Left ventricle myocardium inferior (tissue), 1 donor: ENCODE data around the gene PPP1R14D. TPM values are rescaled to one million over a fixed set of nuclear protein-coding genes. Genes with fewer than 3 reads are reported as not detected.

ENCODE experiments used
- DNase-seq: peaks from one replicate; pipeline ENCODE4 v3.0.0-alpha.2; 2020
- H3K27ac ChIP-seq: fragments of 200-600 bp; replicated peaks from 2 replicates; pipeline ENCODE4 v1.8.0; 2021
- H3K27me3 ChIP-seq: fragments of 200-600 bp; 2 replicates; pipeline ENCODE4 v1.8.0; 2021; ENCODE audit warnings: low read depth
- H3K36me3 ChIP-seq: fragments of 200-600 bp; 2 replicates; pipeline ENCODE4 v1.8.0; 2021
- H3K4me1 ChIP-seq: fragments of 200-600 bp; 2 replicates; pipeline ENCODE4 v1.8.0; 2021
- H3K4me3 ChIP-seq: fragments of 200-600 bp; 2 replicates; pipeline ENCODE4 v1.8.0; 2021; ENCODE audit warnings: mild to moderate bottlenecking, moderate library complexity
- H3K9me3 ChIP-seq: fragments of 200-600 bp; replicated peaks from 2 replicates; pipeline ENCODE4 v1.8.0; 2021
- intact Hi-C: fragments of 100-400 bp; cut with micrococcal nuclease; formaldehyde crosslinking; loops from one replicate; pipeline ENCODE4 v1.11.0; 2022
- total RNA-seq: library from RNA; stranded (reverse); fragmentation: NEBNext Ultra II Directional; extraction: Animal tissue kit (Norgen Biotek cat#: 25700); gene quantifications from one replicate; pipeline ENCODE4 v1.2.1, GENCODE V29; 2021
- TF ChIP-seq, protein P1 (sequence below): fragments of 200-600 bp; IDR thresholded peaks from 2 replicates; pipeline ENCODE4 v1.8.0; 2021; ENCODE audit warnings: antibody characterized with exemption, mild to moderate bottlenecking, borderline replicate concordance
- donor health status: DM: no; HTN: yes; CAD: no; lungs with severe emphysema.

The PPP1R14D gene
- total RNA-seq, 1 donor from 2014 or later: not detected

- intact Hi-C loops: loop anchor here (10.0 kb wide), 1 partner anchor 113 kb away; no protein-coding TSS in a partner anchor
- TF ChIP-seq, protein P1, sequence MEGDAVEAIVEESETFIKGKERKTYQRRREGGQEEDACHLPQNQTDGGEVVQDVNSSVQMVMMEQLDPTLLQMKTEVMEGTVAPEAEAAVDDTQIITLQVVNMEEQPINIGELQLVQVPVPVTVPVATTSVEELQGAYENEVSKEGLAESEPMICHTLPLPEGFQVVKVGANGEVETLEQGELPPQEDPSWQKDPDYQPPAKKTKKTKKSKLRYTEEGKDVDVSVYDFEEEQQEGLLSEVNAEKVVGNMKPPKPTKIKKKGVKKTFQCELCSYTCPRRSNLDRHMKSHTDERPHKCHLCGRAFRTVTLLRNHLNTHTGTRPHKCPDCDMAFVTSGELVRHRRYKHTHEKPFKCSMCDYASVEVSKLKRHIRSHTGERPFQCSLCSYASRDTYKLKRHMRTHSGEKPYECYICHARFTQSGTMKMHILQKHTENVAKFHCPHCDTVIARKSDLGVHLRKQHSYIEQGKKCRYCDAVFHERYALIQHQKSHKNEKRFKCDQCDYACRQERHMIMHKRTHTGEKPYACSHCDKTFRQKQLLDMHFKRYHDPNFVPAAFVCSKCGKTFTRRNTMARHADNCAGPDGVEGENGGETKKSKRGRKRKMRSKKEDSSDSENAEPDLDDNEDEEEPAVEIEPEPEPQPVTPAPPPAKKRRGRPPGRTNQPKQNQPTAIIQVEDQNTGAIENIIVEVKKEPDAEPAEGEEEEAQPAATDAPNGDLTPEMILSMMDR: no peak
- H3K9me3 ChIP-seq: no peaks in the 10 kb centered on the region
- DNase-seq: no peak
- no peak overlapping the region for H3K4me3 ChIP-seq
- no peaks in the 10 kb centered on the region for H3K27me3 ChIP-seq
- peaks cover 24% of the 10 kb centered on the region for H3K36me3 ChIP-seq
- H3K4me1 ChIP-seq: peaks cover 21% of the 10 kb centered on the region
- H3K27ac ChIP-seq: no peak overlapping the region
Measured at GRCh38 chr15:40787991-40788390, 40.5 kb downstream of the PPP1R14D start.

DNA sequence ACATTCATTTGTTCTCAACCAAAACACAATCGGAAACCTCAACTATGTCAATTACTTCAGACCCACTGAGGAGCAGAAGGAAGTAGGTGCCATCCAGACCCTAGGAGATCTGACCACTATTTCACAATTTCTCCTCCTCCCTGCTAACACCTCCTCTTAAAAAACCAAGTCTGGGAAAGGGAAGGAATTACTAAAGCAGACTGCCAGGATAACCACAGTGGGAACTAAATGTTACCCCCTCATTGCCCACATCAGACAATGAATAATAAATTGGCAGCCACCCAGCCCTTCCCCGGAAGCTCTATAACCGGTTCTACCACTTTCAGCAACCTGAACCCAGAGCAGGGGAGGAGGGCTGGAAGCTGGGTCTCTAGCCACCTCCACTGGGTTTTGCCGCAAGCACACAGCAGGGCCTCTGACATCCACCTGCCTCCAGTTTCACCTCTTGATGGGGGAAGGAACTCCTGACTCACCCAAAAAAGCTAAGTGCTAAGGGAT, 41.1 kb downstream of the PPP1R14D start:
- Histone ChIP-seq H3K4me3 (no peak overlapping the region), H3K9me3 (no peaks in the 10 kb centered on the region), H3K4me1 (peaks cover 21% of the 10 kb centered on the region), H3K36me3 (peaks cover 22% of the 10 kb centered on the region), H3K27ac (no peak overlapping the region), H3K27me3 (no peaks in the 10 kb centered on the region)
- no peak for DNase-seq
- intact Hi-C loops: loop anchor here (10.0 kb wide), 1 partner anchor 113 kb away; no protein-coding TSS in a partner anchor
- TF ChIP-seq, protein P1: no peak

GRCh38 chr15:40785814-40786213, 42.7 kb downstream of the PPP1R14D start:
- H3K4me1 ChIP-seq: peaks cover 21% of the 10 kb centered on the region
- no peak overlapping the region for H3K27ac ChIP-seq
- no peak for DNase-seq
- peaks cover 7% of the 10 kb centered on the region for H3K36me3 ChIP-seq
- intact Hi-C loops: loop anchor here (10.0 kb wide), 1 partner anchor 111 kb away; no protein-coding TSS in a partner anchor
- H3K27me3 ChIP-seq: no peaks in the 10 kb centered on the region
- no peaks in the 10 kb centered on the region for H3K9me3 ChIP-seq
- no peak overlapping the region for H3K4me3 ChIP-seq
- TF ChIP-seq, protein P1: no peak

DNA sequence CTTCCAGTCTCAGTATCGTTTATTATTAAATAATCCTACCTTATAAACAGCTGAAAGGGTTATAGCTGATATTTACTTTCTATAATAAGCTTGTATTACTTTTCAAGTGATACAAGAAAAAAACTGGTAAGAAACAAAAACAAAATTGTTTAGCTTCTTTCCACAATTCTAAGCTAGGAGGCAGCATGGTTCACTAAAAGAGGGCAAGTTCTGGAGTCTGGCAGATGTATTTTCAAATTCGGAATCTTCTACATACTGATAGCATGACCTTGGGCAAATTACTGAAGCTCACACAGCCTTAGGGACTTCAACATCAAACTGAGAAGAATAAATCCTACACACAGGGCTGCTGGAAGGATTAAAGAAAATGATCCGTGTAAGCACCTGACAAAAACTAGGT, 43.3 kb downstream of the PPP1R14D start:
- H3K27ac ChIP-seq: no peak overlapping the region
- H3K4me1 ChIP-seq: peaks cover 14% of the 10 kb centered on the region
- no peaks in the 10 kb centered on the region for H3K27me3 ChIP-seq
- intact Hi-C loops: loop anchor here (10.0 kb wide), 1 partner anchor 110 kb away; no protein-coding TSS in a partner anchor
- H3K36me3 ChIP-seq: peaks cover under 1% of the 10 kb centered on the region
- no peaks in the 10 kb centered on the region for H3K9me3 ChIP-seq
- TF ChIP-seq, protein P1: no peak
- no peak for DNase-seq
- H3K4me3 ChIP-seq: no peak overlapping the region

DNA sequence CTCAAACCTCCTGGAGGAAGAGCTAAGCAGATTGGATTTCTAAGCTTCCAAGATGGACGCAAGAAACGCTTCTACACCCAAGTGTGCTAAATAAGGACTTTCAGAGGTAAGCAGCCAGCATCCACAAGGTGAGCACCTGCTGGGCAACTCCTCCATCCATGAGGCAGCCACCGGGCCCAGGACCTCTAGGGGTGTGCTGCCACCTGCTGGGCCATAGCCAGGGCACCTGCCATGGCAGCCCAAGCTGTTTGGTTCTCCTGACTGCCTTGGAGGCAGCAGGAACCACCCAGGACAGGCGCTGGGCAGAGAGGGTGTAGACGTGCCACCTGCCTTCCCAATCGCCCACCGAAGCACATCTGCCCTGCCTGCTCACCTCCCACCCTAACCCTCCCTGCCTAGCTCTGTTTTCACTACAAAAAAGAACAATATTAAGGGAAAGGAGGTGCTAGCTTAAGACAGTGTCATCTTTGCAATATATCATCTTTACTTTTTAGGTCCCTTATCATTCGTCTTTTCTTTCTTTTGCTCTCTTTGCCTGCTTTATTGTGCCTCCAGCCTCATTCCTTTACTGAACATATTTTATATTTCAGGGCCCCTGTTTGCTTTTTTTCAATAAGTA, 45.8 kb downstream of the PPP1R14D start:
- no peak for DNase-seq
- intact Hi-C loops: loop anchor here (10.0 kb wide), 1 partner anchor 108 kb away; no protein-coding TSS in a partner anchor
- peaks cover 10% of the 10 kb centered on the region for H3K4me1 ChIP-seq

More for the DNA sequence above, 45.8 kb downstream of the PPP1R14D start:
- Histone ChIP-seq H3K27me3 (no peaks in the 10 kb centered on the region), H3K27ac (no peak overlapping the region), H3K9me3 (no peaks in the 10 kb centered on the region), H3K4me3 (no peak overlapping the region), H3K36me3 (peaks cover 23% of the 10 kb centered on the region)
- TF ChIP-seq, protein P1: peak; percentile 69
